Body of pancreas (tissue), 4 donors: ENCODE data around the gene MAB21L4.

Experiments
- CTCF ChIP-seq, 7 experiments: fragments of 450-650 bp in 4 of 7; fragments of 200-600 bp in 3 of 7; sonication (generic) in 3 of 7; IDR thresholded peaks; one replicate each; pipeline ENCODE4 v1.5.1; 2016 to 2019; ENCODE audit warnings: antibody characterized with exemption in 7 of 7
- POLR2A ChIP-seq, 3 donors: fragments of 450-650 bp; IDR thresholded peaks; one replicate each; pipeline ENCODE4 v1.6.1; 2016; ENCODE audit warnings: antibody characterized with exemption in 3 of 3, mild to moderate bottlenecking in 2 of 3

- no peak for TF ChIP-seq CTCF (IDR thresholded peaks at IDR 0.05)
- no peak for TF ChIP-seq POLR2A (IDR thresholded peaks at IDR 0.05)
Observed at GRCh38 chr2:240928476-240929363, 32.8 kb upstream of the MAB21L4 start.
